Measurements from ENCODE around the gene CCDC57. TPM values are rescaled to one million over a fixed set of nuclear protein-coding genes. Genes with fewer than 3 reads are reported as not detected.

CCDC57 gene
- total and polyA plus RNA-seq, 2 experiments from 2014 or later: 46.2 to 53.5 TPM

GRCh38 chr17:82083533-82084359 lies 128.9 kb downstream of the CCDC57 start:
- no peaks in the 10 kb centered on the region for H3K9me3 ChIP-seq (ENCODE audit: low read depth)
- peaks cover 84% of the 10 kb centered on the region for H3K36me3 ChIP-seq
- no peaks in the 10 kb centered on the region for H3K27me3 ChIP-seq
- no peak overlapping the region for H3K27ac ChIP-seq
- H3K4me1 ChIP-seq (ENCODE audit: low read depth): no peaks in the 10 kb centered on the region
- H3K4me3 ChIP-seq: no peak overlapping the region
- TF ChIP-seq CTCF (IDR thresholded peaks at IDR 0.05; ENCODE audit: low read depth, low read length): no peak
- no peak for DNase-seq (ENCODE audit: low read depth in 1 of 2, low spot score in 1 of 2)

GRCh38 chr17:82083009-82083408 lies 129.6 kb downstream of the CCDC57 start:
- Histone ChIP-seq H3K4me1 (ENCODE audit: low read depth) (no peaks in the 10 kb centered on the region), H3K27me3 (no peaks in the 10 kb centered on the region), H3K4me3 (no peak overlapping the region), H3K27ac (no peak overlapping the region), H3K36me3 (peaks cover 77% of the 10 kb centered on the region), H3K9me3 (ENCODE audit: low read depth) (no peaks in the 10 kb centered on the region)
- no peak for DNase-seq (ENCODE audit: low read depth in 1 of 2, low spot score in 1 of 2)
- TF ChIP-seq CTCF (IDR thresholded peaks at IDR 0.05; ENCODE audit: low read depth, low read length): no peak

- no peak overlapping the region for H3K27ac ChIP-seq
- no peak for DNase-seq (ENCODE audit: low read depth in 1 of 2, low spot score in 1 of 2)
- H3K4me3 ChIP-seq: no peak overlapping the region
- no peaks in the 10 kb centered on the region for H3K27me3 ChIP-seq
- H3K36me3 ChIP-seq: peaks cover 74% of the 10 kb centered on the region
- no peaks in the 10 kb centered on the region for H3K4me1 ChIP-seq (ENCODE audit: low read depth)
- no peak for TF ChIP-seq CTCF (IDR thresholded peaks at IDR 0.05; ENCODE audit: low read depth, low read length)
- no peaks in the 10 kb centered on the region for H3K9me3 ChIP-seq (ENCODE audit: low read depth)
Observed at GRCh38 chr17:82082456-82082855, 130.2 kb downstream of the CCDC57 start.

- no peaks in the 10 kb centered on the region for H3K27me3 ChIP-seq
- H3K36me3 ChIP-seq: peaks cover 70% of the 10 kb centered on the region
- DNase-seq (ENCODE audit: low read depth in 1 of 2, low spot score in 1 of 2): no peak
- no peak overlapping the region for H3K4me3 ChIP-seq
- no peaks in the 10 kb centered on the region for H3K4me1 ChIP-seq (ENCODE audit: low read depth)
- H3K27ac ChIP-seq: no peak overlapping the region
- TF ChIP-seq CTCF (IDR thresholded peaks at IDR 0.05; ENCODE audit: low read depth, low read length): no peak
- no peaks in the 10 kb centered on the region for H3K9me3 ChIP-seq (ENCODE audit: low read depth)
Observed at GRCh38 chr17:82081966-82082365, 130.7 kb downstream of the CCDC57 start.

- peaks cover 67% of the 10 kb centered on the region for H3K36me3 ChIP-seq
- H3K27me3 ChIP-seq: no peaks in the 10 kb centered on the region
- no peak overlapping the region for H3K4me3 ChIP-seq
- no peaks in the 10 kb centered on the region for H3K4me1 ChIP-seq (ENCODE audit: low read depth)
- no peak overlapping the region for H3K27ac ChIP-seq
- TF ChIP-seq CTCF (IDR thresholded peaks at IDR 0.05; ENCODE audit: low read depth, low read length): no peak
- H3K9me3 ChIP-seq (ENCODE audit: low read depth): no peaks in the 10 kb centered on the region
- no peak for DNase-seq (ENCODE audit: low read depth in 1 of 2, low spot score in 1 of 2)
Observed at GRCh38 chr17:82081546-82081945, 131.1 kb downstream of the CCDC57 start.
